C4-2B (cell line): ENCODE results near the gene WDR82.

Source experiments
- H3K27ac ChIP-seq: fragments of 450-650 bp; 2 replicates; pipeline ENCODE4 v1.5.1; 2017
- ZFX ChIP-seq: fragments of 450-650 bp; IDR thresholded peaks from 2 replicates; pipeline ENCODE4 v1.6.1; 2017
- TF ChIP-seq, protein P1 (sequence below): fragments of 450-650 bp; conservative IDR thresholded peaks from 2 replicates; pipeline ENCODE4 v1.5.1; 2017; ENCODE audit warnings: mild to moderate bottlenecking

WDR82 gene

DNA sequence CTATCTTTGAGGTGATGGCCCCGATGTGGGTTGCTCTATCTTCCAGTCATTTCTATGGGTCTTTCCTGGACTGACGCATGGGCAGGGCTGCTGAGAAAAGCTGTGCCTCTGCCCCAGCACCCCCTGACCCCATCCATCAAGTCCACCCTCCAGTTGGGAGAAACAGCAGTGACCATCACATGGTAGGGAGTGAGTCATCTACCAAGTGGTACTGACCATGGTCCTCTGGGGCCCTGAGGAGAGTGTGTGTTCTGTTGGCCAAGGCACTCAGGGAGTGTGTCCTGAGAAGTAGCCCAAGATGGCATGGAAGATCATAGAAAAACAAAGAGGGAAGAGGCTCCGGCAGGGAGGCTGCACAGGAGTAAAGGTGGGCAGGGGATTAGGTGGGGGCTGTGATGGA lies 36.0 kb upstream of the WDR82 start:
- no peak overlapping the region for H3K27ac ChIP-seq

DNA sequence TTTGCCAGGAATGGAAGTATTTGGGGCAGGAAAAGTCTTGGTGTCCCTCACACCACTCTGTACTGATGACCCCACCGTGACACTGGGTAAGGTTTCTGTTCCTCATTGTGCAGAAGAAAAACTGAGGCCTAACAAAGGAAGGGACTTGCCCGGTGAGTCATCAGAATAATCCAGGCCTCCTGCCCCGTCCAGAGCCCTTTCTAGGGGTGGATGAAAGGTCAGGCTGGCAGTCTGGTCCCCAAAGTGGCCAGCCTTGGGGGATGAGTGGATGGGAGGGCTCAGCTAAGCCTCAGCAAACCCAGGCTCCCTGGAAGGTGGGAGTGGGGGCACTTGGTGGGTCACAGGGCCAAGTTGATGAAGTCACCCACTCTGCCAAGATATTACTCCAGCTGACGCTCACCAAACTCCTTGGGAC lies 35.3 kb upstream of the WDR82 start:
- TF ChIP-seq, protein P1, sequence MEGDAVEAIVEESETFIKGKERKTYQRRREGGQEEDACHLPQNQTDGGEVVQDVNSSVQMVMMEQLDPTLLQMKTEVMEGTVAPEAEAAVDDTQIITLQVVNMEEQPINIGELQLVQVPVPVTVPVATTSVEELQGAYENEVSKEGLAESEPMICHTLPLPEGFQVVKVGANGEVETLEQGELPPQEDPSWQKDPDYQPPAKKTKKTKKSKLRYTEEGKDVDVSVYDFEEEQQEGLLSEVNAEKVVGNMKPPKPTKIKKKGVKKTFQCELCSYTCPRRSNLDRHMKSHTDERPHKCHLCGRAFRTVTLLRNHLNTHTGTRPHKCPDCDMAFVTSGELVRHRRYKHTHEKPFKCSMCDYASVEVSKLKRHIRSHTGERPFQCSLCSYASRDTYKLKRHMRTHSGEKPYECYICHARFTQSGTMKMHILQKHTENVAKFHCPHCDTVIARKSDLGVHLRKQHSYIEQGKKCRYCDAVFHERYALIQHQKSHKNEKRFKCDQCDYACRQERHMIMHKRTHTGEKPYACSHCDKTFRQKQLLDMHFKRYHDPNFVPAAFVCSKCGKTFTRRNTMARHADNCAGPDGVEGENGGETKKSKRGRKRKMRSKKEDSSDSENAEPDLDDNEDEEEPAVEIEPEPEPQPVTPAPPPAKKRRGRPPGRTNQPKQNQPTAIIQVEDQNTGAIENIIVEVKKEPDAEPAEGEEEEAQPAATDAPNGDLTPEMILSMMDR, result no peak
- TF ChIP-seq ZFX, result no peak
- no peak overlapping the region for H3K27ac ChIP-seq

More for the DNA sequence above, 36.0 kb upstream of the WDR82 start:
- TF ChIP-seq ZFX, result no peak
- TF ChIP-seq, protein P1, result no peak

DNA sequence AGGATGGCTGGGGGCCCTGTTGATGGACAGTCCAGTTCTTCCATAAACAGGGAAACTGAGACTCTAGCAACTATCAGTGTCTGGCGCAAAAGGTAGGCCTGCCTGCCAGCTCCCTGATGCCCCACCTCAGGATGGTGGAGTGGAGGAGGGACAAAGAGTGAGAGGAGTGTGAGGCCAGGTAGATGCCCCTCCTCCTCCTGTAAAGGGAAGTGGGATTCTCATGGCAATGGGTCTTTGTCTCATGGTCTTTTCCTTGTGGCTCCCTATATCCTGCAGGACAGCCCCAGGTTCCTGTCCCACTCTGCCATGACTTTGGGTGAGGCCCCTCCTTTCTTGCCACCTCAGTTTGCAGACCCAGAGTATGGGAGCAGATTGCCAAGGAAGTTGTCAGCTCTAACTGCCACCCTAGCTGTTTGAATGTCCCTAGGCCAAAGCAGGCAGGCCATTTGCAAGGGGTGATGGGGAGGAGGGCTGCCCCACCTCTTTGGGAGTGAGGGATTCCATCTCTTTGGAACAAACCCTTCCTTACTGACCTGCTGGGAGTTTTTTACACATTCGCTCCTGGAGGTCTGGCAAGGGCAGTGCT lies 34.8 kb upstream of the WDR82 start:
- no peak overlapping the region for H3K27ac ChIP-seq
- no peak for TF ChIP-seq ZFX
- TF ChIP-seq, protein P1, result no peak

DNA sequence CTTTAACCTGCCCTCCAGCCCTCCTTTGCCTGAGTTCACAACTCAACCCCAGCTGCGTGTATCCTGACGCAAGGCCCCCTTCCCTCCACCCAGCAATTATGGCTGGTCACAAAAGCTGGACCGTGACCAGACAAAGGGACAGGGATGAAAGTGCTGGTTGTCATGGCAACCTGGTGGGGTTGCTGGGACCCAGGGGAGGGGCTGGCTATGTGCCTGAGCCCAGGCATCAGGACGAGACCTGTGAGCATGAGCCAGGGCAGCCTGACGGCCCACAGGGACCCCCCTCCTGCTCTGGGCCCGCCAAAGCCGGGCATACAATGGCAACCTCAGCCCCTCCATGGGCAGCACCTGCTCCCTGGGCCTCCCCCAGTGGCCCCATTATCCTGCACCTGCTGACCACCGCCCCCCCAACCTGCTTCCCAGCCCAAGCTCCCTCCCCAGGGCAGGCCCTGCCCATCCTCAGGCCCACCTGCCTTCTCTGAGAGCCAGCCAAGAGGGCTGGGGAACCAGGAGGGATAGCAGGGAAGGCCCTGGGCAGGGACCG lies 33.2 kb upstream of the WDR82 start:
- no peak overlapping the region for H3K27ac ChIP-seq
- TF ChIP-seq, protein P1, result no peak
- TF ChIP-seq ZFX, result no peak

DNA sequence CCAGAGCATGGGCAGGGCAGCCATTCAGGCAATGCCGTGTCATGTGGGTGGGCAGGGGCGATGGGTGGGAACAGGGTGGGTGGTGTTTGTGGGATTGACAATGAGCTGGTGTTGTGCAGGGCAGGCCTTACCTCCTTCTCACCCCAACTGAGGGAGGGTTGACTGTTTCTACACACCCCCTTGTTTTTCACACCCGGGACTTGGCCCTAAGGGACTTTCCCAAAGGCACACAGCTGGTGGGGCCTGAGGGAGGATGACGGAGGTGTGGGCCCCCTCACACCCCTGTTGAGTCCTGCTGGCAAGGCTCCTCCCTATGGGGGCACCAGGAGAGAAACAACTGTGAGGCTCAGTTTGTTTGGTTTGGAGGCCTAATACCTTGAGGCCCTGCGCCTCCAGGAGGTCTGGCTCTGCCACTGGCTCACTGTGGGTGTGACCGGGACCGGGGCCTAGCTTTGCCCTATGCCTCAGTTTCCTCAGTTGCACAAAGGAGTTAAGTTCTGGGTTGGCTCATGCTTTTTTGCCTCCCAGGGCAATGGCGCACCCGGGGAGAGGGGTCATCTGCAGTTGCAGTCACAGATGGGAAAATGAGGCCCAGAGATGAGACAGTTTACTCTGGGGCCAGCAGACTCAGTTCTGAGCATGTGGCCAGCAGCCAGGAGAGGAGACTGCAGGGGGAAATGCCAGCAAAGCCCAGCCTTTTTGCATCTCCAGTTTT lies 32.6 kb upstream of the WDR82 start:
- H3K27ac ChIP-seq, result no peak overlapping the region
- no peak for TF ChIP-seq ZFX
- TF ChIP-seq, protein P1, result no peak

DNA sequence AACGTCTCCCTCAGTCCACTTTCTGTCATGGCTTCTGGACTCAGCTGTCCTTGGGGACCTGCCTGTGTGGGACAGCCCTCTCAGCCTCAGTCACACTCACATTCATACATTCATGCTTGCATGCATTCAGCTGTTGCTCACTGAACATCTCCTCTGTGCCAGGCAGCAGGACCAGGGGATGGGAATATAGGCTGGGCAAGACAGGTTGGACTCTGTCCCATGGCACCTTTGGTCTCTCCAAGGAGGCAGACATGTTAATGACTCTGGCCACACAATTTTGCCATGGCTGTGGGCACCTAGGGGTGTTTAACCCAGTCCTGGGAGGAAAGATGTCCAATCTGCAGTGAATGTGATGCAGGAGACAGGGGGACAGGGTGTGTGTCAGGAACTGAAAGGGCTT lies 29.9 kb upstream of the WDR82 start:
- TF ChIP-seq, protein P1, result no peak
- TF ChIP-seq ZFX, result no peak
- no peak overlapping the region for H3K27ac ChIP-seq

DNA sequence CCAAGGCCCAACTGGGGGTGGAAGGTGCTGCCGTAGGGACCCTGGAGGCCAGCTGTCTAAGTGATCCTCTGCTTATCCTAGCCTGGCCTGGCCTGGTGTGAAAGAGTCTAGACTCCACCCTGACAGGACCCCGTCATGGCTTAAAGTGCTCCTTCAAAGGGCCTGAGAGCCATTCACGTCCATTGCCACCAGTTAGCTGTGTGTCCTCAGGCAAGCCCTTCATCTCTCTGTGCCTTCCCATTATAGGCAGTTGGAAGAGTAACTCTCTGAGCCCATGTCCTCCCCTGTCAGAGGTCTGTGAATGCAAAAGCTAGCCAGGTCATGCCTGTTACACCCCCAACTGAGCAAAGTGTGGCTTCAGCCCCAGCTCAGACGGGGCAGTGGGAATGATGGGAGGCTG lies 28.5 kb upstream of the WDR82 start:
- H3K27ac ChIP-seq, result no peak overlapping the region
- TF ChIP-seq, protein P1, result no peak
- TF ChIP-seq ZFX, result no peak
